ENCODE measurements around the gene ING5.
"Not testable (repeated sequence)": the region's sequence is repeated elsewhere in the genome, so short reads cannot be mapped to it uniquely, and the experiment has no call there.

The ING5 gene

GRCh38 chr2:241701399-241702154 is at the start of gene ING5:
Gene ING5 (plus strand): TSS chr2:241702039. CDS start chr2:241702066, 27 bp downstream.
- DNase-seq = peak; percentile 92

- no peak for DNase-seq
Measured at GRCh38 chr2:241652142-241652541, 49.7 kb upstream of the ING5 start.

DNA sequence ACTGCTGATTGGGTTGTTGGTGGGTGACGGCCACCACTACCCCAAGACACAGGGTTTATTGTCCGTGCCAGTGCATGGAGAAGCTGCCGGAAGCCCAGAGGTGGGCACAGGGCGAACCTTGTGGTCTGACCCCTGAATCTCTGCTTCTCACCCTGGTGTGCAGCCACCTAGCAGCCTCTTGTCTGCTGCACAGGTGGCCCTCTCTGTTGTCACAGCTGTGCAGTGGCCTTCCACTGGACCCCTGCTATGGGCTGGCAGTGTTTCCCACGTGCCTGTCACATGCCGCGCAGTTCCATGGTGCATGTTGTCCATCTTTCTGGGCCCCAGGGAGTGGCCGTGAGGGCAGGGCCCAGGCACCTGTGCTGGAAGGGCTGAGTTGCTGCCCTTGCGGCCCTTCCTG is 49.1 kb upstream of the ING5 start:
- DNase-seq = no peak

GRCh38 chr2:241653210-241653750 is 48.6 kb upstream of the ING5 start:
- no peak for DNase-seq

DNA sequence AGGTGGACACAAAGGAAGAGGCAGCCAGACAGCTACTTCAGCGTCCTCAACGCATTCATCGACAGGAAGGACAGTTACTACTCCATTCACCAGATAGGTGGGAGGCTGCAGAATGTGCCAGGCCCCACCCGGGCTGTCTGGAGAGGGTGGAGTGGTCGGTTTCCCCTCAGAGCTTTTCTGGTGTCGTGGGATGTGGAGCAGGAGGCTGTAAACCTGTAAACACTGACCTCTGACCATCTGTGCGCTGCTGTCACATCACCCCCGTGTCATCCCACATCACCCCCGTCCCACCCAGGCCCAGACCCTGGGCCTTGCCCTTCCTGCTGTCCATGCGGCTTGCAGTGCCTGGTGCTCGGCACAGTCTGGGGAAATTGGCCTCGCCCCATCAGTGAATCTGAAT is 47.3 kb upstream of the ING5 start:
- no peak for DNase-seq

DNA sequence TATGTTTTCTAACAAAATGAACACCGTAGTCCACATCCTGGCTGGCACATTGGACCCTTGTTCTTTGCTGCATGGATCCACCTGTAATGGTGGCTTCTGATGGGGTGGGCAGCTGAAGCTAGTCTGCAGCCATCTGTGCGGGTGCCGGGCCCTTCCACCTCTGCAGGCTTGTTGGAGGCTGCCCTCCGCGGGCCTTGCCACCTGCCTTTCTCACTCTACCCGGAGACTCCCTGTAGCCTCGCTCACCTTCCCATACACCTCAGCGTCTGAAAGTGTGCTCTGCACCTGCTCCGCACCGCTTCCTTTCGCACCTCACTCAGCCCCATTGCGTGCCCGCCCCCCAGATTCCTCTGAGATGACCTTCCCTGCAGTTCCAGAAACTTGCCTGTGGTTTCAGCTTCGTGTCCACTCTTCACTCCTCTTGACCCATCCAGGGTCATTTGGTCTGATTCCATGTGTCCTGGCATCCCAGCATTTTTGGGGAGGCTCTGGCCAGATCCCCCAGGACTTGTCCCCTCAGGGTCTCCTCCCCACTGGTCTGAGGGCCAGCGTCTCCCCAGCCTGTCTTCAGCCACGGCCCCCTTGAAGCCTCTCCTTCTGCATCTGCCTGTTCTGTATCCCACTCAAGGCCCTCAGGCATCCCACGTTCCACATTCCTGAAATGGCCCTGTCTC is 46.2 kb upstream of the ING5 start:
- DNase-seq = no peak

- no peak for DNase-seq
Measured at GRCh38 chr2:241656190-241656741, 45.6 kb upstream of the ING5 start.

- DNase-seq = no peak
Measured at GRCh38 chr2:241657786-241658254, 44.0 kb upstream of the ING5 start.

DNA sequence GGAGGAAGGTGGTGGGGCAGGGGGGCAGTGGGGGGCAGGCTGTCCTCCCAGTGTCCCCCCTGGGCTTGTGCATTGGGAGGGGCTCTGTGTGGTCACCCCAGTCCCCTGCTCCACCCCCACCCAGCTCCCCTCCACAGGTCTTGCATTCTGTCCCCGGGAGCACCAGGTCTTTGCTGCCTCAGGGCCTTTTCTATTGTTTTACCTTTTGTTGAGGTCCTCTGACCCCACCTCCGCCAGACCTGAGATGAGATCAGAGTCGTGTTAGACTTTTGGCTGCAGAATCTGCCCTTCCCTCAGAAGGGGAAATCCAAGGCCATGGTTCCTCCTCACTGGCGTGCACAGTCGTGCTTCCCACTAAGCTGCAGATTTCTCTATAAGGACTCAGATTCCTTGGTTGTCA is 43.5 kb upstream of the ING5 start:
- DNase-seq = no peak

GRCh38 chr2:241659150-241659739 is 42.6 kb upstream of the ING5 start:
- DNase-seq = peak; percentile 61

DNA sequence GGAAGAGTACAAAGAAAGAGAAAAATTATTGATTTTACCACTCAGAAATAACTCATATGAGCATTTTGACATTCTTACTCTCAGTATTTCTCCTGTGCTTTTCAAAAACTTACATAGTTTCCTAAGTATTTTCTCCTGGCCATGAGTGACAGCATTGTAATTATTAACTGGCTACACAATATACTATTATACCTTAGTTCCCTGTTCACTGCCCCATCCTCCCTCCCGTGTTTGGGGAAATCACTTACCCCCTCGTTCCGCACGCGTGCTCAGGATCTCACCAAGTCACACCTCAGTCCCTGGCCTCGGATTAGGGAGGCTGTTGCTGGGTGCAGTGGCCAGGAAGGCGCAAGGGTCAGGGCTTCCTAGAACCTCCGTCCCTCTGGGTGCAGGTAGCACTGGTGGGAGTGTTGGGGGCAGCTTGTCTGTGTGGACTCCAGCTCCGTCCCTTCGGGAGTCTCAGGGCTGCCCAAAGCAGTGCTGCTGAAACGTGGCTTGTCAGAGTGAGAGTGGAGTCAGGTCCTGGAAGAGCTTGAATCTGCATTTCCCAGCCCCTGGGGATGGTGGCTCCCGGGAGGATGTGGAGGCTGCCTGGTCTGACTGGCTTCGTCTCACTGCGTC is 41.1 kb upstream of the ING5 start:
- DNase-seq = no peak

DNA sequence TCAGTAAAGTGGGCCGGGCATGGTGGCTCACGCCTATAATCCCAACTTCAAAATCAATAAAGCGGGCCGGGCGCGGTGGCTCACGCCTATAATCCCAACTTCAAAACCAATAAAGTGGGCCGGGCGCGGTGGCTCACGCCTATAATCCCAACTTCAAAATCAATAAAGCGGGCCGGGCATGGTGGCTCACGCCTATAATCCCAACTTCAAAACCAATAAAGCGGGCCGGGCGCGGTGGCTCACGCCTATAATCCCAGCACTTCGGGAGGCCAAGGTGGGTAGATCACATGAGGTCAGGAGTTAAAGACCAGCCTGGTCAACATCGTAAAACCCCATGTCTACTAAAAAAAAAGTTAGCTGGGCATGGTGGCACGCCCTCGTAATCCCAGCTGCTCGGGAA is 39.1 kb upstream of the ING5 start:
- DNase-seq = not testable (repeated sequence)

DNA sequence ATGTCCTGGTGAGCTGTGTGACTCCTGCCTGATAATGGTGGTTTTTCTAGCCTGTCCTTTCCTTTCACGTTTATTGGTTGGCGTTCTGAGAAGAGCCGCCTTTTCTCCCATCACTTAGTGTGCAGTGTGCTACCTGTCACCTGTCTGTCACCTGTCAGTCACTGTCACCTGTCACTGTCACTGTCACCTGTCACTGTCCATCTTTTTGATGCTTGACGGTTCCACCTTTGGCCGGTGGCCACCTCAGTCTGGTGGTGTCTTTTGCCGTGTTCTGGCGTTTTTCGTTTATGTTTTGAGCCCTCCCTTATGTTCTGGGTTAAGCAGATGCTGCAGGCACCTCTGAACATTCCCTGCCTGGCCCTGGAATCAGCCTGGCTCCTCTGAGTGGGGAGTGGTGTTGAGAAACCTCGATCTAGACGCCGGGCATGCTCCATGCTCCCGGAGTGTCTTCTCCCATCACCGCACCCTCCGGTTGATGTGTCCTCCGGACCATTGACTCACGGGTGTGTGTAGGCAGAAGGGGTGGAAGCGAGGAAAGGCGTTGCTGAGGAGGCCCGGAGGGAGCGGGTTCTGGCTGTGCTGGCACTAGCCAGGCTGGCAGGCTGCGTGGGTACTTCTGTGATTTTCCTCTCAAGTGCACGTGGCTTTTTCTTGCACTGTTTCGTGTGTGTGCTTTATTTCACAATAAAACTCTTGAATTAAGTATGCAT is 36.0 kb upstream of the ING5 start:
- DNase-seq = no peak

DNA sequence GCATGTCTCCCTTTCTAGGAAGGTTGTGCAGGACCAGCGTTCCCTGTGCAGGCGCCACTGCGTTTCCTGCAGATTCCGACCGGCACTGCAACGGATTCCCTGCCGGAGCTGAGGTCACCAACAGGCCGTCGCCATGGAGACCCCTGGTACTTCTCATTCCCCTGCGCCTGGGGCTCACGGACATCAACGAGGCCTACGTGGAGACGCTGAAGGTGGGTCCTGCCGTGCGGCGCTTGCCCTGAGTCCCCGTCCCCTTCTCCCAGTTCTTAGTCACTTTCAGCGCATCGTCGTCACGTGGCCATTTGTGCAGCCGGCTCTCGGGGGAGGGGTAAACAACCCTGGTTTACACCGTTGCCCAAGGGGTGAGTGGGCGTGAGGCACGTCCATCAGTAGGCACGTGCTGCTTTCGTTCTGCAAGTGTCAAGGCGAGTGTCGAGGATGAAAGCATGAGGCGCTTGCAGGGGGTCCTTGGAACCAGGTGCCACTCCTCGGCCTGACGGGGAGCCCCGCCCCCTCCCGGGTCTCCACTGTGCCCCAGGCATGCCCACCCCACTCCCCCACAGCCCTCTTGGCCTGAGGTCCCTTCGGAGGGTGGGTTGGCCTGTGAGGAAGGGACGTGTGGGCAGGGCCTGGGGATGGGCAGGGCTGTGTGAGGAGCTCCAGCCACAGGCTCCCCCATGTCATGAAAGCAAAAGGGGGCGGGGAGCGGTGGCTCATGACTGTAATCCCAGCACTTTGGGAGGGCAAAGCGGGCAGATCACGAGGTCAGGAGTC is 35.0 kb upstream of the ING5 start:
- no peak for DNase-seq

GRCh38 chr2:241668354-241668753 is 33.5 kb upstream of the ING5 start:
- DNase-seq = no peak

- no peak for DNase-seq
Measured at GRCh38 chr2:241668839-241669238, 33.0 kb upstream of the ING5 start.

DNA sequence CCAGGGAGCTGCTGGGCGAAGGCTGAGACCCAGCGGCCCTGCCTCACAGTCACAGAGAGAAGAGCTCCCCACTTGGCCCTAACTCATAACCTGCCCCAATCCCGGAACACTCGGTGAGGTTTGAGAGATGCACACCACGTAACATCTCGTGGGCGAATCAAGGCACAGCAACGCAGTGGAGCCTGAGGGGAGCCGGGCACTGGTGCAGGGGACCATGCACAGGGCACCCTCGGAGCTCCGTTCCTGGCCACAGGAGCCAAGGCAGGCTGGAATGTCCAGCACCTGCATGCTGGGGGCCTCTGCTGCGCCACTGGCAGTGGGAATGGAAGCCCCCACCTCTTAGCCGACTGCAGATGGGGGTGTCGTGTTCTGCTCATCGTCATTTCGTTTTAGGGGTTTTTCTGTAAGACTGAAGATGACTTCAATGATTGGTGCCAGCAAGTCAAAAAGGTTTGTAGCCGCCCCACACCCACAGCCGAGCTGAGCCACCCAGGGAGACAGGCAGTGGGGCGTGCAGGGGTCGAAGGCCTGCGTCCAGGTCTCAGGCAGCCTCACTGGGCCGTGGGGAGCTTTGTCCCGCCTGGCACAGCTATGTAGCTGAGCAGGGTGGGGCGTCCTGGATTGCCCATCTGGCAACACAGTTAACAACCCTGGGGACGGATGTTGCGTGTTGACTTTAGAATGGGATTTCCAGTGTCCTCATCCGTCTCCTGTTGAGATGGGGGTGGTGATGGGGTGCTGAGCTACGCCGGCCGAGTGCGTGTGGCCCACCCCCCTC is 31.3 kb upstream of the ING5 start:
- DNase-seq = no peak

- DNase-seq = no peak
Measured at GRCh38 chr2:241671457-241672240, 30.2 kb upstream of the ING5 start.

- DNase-seq = no peak
Measured at GRCh38 chr2:241672243-241673188, 29.3 kb upstream of the ING5 start.

All from EL (cell line).